Activated naive CD4-positive, alpha-beta T cell treated with anti-CD3 and anti-CD28 coated beads, Interleukin-2, amount 50 U/mL, for 24 hours (primary cell): ENCODE measurements around the gene AP3D1.

ENCODE experiments used
- H3K27ac Mint-ChIP-seq: one replicate; pipeline ENCODE4 v1.8.0; 2021; ENCODE audit warnings: mild to moderate bottlenecking, mixed read lengths
- H3K27me3 Mint-ChIP-seq: one replicate; pipeline ENCODE4 v1.8.0; 2021; ENCODE audit warnings: mixed read lengths
- H3K36me3 Mint-ChIP-seq: one replicate; pipeline ENCODE4 v1.8.0; 2021; ENCODE audit warnings: mixed read lengths
- H3K4me1 Mint-ChIP-seq: one replicate; pipeline ENCODE4 v1.8.0; 2021; ENCODE audit warnings: mixed read lengths
- H3K4me3 Mint-ChIP-seq: one replicate; pipeline ENCODE4 v1.8.0; 2021; ENCODE audit warnings: mild to moderate bottlenecking, mixed read lengths
- H3K9me3 Mint-ChIP-seq: one replicate; pipeline ENCODE4 v1.8.0; 2021; ENCODE audit warnings: mixed read lengths

AP3D1 gene

DNA sequence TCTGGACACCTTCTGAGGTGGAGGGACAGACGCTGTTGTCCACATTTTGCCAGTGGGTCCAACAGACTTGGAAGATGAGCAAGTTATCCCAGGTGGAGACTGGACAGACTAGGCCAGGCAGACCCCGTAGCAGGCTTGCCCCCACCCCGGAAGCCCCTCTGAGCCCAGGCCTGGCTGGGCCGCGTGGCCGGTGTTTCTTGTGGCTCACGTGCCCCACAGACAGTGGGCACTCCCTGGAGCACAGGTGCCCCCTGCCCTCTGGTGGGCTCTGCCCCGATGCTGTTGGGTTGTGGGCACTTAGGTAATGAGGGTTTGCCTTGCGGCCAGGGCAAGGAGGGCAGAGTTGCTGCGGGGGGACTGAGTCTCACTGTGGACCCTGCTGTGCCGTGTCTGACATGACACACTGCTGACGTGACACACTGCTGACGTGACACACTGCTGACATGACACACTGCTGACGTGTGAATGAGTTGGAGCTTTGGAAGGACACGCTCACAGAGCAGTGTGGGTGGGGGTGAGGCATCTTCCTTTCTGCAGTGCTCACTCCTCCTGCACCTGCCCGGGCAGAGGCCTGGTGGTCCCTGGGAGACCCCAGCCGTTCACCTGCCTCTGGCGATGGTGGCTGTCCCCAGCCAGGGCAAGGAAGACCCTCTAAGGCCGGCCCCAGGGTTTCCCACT is 37.5 kb upstream of the AP3D1 start:
- no peaks in the 10 kb centered on the region for H3K27me3 Mint-ChIP-seq
- no peak overlapping the region for H3K27ac Mint-ChIP-seq
- H3K36me3 Mint-ChIP-seq = peaks cover 3% of the 10 kb centered on the region
- H3K4me1 Mint-ChIP-seq = peaks cover 6% of the 10 kb centered on the region
- no peaks in the 10 kb centered on the region for H3K9me3 Mint-ChIP-seq
- no peak overlapping the region for H3K4me3 Mint-ChIP-seq

- no peaks in the 10 kb centered on the region for H3K9me3 Mint-ChIP-seq
- no peak overlapping the region for H3K4me3 Mint-ChIP-seq
- no peaks in the 10 kb centered on the region for H3K36me3 Mint-ChIP-seq
- no peaks in the 10 kb centered on the region for H3K27me3 Mint-ChIP-seq
- H3K27ac Mint-ChIP-seq = peak overlapping the region; percentile 17
- H3K4me1 Mint-ChIP-seq = peaks cover 6% of the 10 kb centered on the region
Observed at GRCh38 chr19:2187159-2187558, 35.8 kb upstream of the AP3D1 start.

DNA sequence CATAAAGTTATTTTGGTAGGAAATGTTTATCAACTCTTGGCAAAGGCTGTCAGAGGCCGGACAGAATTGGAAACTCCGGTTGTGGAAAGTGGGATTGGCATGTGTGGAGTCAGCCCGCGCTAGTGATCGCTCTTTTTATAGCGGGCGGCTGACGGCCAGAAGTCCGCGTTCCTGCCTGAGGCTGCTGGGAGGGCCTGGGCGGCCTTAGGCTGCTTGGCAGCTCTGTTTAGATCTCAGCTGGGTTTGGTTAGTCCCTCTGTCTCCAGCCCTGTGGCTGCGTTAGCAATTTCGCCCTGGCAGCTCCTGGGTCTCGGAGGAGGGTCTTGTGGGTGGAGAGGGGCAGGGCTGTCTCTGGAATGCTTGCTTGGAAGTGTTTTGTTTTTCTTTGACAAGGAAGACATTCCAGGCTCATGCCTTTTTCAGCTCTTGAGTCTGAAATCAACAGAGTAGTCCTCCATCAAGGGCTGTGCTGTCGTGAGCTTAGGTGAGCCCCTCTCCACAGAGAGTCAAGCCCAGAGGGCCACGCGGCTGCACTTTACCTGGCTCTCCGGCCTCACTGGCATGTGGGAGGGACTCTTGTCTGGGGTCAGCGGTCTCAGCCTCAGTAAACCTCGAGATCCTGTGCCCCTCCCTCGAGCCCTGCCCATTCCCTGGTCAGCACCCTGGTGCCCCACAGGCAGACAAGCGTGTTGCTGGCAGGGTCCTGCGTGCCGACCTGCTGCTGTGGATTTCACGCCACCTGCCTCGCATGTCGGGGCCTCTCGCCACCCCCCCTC is 34.9 kb upstream of the AP3D1 start:
- Mint-ChIP-seq H3K36me3 (no peaks in the 10 kb centered on the region), H3K9me3 (no peaks in the 10 kb centered on the region), H3K27ac (no peak overlapping the region), H3K4me3 (no peak overlapping the region), H3K4me1 (peaks cover 6% of the 10 kb centered on the region), H3K27me3 (no peaks in the 10 kb centered on the region)

- Mint-ChIP-seq H3K27me3 (no peaks in the 10 kb centered on the region), H3K9me3 (no peaks in the 10 kb centered on the region), H3K36me3 (no peaks in the 10 kb centered on the region), H3K4me1 (peaks cover 6% of the 10 kb centered on the region), H3K27ac (no peak overlapping the region), H3K4me3 (no peak overlapping the region)
Observed at GRCh38 chr19:2185734-2186070, 34.3 kb upstream of the AP3D1 start.

DNA sequence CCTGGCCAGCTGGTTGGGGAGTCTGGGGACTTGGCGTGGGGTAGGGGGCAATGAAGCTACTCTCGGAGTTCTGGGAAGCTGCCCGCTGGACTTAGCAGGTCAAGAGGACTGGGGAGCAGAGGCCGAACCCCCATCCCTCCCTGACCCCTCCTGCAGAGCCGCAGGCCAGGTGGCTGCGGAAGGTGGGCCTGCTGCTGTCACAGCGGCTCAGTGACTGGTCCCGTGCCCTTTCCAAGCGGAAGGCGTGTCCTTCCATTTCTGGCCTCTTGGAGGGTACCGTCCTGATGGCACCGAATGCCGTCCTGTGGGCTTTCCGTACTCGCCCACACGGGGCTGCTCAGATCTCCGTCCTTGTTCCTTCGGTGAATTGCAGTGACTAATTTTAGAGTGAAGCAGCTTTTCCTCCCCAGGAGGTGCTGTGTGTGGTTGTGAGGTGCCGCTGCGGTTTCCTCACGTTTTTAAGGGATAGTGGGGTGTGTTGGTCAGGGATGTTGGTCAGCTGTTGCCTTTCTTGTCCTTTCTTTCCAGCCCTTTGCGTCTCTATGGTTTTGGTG is 33.1 kb upstream of the AP3D1 start:
- Mint-ChIP-seq H3K27ac (no peak overlapping the region), H3K9me3 (no peaks in the 10 kb centered on the region), H3K36me3 (peaks cover 2% of the 10 kb centered on the region), H3K27me3 (no peaks in the 10 kb centered on the region), H3K4me3 (no peak overlapping the region), H3K4me1 (peaks cover 17% of the 10 kb centered on the region)

GRCh38 chr19:2181633-2181997 is 30.2 kb upstream of the AP3D1 start:
- no peaks in the 10 kb centered on the region for H3K9me3 Mint-ChIP-seq
- H3K27me3 Mint-ChIP-seq = no peaks in the 10 kb centered on the region
- no peak overlapping the region for H3K27ac Mint-ChIP-seq
- H3K4me1 Mint-ChIP-seq = peaks cover 21% of the 10 kb centered on the region
- no peak overlapping the region for H3K4me3 Mint-ChIP-seq
- peaks cover 2% of the 10 kb centered on the region for H3K36me3 Mint-ChIP-seq

- Mint-ChIP-seq H3K9me3 (no peaks in the 10 kb centered on the region), H3K27ac (no peak overlapping the region), H3K36me3 (peaks cover 2% of the 10 kb centered on the region), H3K27me3 (no peaks in the 10 kb centered on the region), H3K4me1 (peaks cover 26% of the 10 kb centered on the region), H3K4me3 (no peak overlapping the region)
Observed at GRCh38 chr19:2180881-2181632, 29.7 kb upstream of the AP3D1 start.

DNA sequence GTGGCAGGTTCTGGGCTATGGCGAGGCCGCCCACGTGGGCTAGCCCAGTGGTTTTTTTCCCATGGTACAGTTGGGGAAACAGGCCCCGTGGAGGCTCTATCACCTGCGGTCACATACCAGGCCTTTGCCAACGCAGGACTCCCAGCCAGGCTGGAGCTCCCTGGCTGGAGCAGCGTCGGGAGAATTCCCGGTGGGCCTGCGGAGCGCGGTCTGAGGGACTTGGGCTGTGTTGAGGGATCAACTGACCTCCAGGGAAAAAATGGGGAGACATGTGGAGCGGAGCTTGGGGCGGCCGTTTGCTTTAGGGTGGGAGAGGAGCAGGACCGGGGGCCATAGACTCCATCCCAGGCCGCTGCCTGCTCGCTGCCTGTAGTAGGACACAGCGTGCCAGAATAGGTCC is 28.7 kb upstream of the AP3D1 start:
- Mint-ChIP-seq H3K9me3 (no peaks in the 10 kb centered on the region), H3K27me3 (no peaks in the 10 kb centered on the region), H3K4me1 (peaks cover 26% of the 10 kb centered on the region), H3K4me3 (no peak overlapping the region), H3K36me3 (peaks cover 2% of the 10 kb centered on the region), H3K27ac (no peak overlapping the region)

- Mint-ChIP-seq H3K27ac (no peak overlapping the region), H3K36me3 (peaks cover 3% of the 10 kb centered on the region), H3K4me3 (no peak overlapping the region), H3K27me3 (no peaks in the 10 kb centered on the region), H3K9me3 (no peaks in the 10 kb centered on the region), H3K4me1 (peaks cover 25% of the 10 kb centered on the region)
Observed at GRCh38 chr19:2179095-2179494, 27.7 kb upstream of the AP3D1 start.

- H3K9me3 Mint-ChIP-seq = no peaks in the 10 kb centered on the region
- peaks cover 3% of the 10 kb centered on the region for H3K36me3 Mint-ChIP-seq
- peaks cover 37% of the 10 kb centered on the region for H3K4me1 Mint-ChIP-seq
- H3K4me3 Mint-ChIP-seq = no peak overlapping the region
- H3K27ac Mint-ChIP-seq = no peak overlapping the region
- no peaks in the 10 kb centered on the region for H3K27me3 Mint-ChIP-seq
Observed at GRCh38 chr19:2176337-2176994, 25.1 kb upstream of the AP3D1 start.

GRCh38 chr19:2175742-2176141 is 24.4 kb upstream of the AP3D1 start:
- H3K4me3 Mint-ChIP-seq = no peak overlapping the region
- H3K4me1 Mint-ChIP-seq = peaks cover 44% of the 10 kb centered on the region
- H3K27ac Mint-ChIP-seq = no peak overlapping the region
- H3K27me3 Mint-ChIP-seq = no peaks in the 10 kb centered on the region
- H3K9me3 Mint-ChIP-seq = no peaks in the 10 kb centered on the region
- peaks cover 3% of the 10 kb centered on the region for H3K36me3 Mint-ChIP-seq

DNA sequence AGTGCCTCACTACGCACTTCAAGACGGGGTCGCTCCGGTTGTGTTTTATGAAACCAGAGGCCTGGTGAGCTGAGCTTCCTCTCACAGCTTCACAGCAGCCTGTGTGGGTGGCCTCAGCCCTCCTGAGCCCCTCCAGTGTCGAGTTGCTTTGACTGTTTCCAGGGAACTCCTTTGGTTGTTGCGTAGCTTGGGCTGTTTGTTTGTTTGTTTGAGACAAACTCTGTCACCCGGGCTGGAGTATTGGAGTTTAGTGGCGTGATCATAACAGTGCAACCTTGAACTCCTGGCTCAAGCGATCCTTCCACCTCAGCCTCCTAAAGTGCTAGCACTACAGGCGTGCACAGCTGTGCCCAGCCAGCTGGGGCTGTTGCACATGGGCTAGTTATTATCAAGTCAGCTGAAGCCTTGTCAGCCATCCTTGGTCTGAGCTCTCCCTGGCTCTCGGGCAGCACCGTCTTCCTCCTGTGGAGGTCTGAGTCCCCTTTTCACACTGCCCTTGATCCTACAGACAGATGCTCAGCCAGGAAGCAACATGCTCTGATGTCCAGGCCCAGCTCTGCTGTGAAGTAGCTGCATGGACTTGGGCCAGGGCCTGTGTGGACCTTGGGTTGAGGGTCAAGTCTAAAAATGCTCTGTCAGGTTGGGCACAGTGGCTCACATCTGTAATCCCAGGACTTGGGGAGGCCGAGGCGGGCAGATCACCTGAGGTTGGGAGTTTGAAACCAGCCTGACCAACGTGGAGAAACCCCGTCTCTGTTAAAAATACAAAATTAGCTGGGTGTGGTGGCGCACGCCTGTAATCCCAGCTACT is 22.6 kb upstream of the AP3D1 start:
- Mint-ChIP-seq H3K4me1 (peaks cover 51% of the 10 kb centered on the region), H3K9me3 (no peaks in the 10 kb centered on the region), H3K4me3 (no peak overlapping the region), H3K27me3 (no peaks in the 10 kb centered on the region), H3K27ac (no peak overlapping the region), H3K36me3 (peaks cover 2% of the 10 kb centered on the region)

DNA sequence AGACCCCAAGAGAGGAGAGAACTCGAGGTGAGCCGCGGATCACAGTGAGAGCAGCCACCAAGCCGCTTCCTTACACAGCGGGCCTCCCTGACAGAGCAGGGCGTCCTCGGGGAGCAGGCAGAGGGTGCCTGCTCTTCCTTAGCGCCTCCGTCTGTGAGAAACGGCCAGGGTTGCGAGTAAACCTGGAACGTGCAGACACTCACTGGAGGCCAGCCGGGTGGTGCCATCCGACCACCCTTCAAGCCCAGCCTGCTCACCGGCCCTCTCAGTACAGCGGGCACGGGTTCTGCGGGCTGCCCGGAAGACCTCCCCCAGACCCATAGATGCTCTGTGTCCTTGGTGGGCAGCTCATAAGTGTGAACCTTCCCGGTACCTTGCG is 22.0 kb upstream of the AP3D1 start:
- Mint-ChIP-seq H3K27ac (no peak overlapping the region), H3K9me3 (no peaks in the 10 kb centered on the region), H3K27me3 (no peaks in the 10 kb centered on the region), H3K36me3 (peaks cover 2% of the 10 kb centered on the region), H3K4me1 (peaks cover 57% of the 10 kb centered on the region), H3K4me3 (no peak overlapping the region)

DNA sequence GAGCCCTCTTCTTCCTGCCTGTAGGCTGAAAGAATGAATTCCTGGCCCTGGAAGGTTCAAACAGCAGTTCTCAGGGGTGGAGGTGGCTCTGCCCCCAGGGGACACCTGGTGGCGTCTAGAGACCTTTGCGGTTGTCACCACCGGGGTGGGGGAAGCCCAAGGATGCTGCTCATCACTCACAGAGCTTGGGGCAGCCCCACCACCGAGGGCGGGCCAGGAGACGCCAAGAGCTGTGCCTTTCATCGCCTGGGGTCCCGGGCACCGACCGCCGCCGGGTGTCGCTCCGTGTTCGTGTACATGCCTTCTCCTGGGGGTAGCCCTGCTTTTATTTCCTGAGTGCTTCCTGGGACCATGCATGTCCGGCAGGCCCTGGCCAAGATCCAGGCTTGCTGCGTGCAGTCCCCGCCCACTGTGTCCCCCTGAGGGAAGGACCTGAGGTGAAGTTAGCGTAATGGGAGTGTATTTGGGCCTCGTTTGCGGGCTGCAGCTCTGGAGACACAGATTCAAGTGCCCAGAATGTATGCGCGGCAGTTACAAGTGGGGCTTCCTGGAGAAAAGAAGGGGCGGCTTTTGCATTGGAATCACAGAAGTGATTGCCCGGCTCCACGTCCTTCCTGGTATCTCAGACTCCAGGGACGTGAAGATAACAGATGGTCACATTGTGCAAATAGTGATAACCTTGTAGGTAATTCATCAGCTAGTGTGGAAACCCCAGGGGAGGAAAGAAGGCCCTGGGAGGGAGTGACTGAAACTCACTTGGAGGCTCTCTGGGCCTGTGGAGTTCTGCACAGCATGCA is 20.2 kb upstream of the AP3D1 start:
- H3K4me3 Mint-ChIP-seq = no peak overlapping the region
- H3K27ac Mint-ChIP-seq = no peak overlapping the region
- H3K27me3 Mint-ChIP-seq = no peaks in the 10 kb centered on the region
- H3K9me3 Mint-ChIP-seq = no peaks in the 10 kb centered on the region
- peaks cover 69% of the 10 kb centered on the region for H3K4me1 Mint-ChIP-seq
- H3K36me3 Mint-ChIP-seq = peaks cover 2% of the 10 kb centered on the region
